Measurements from ENCODE around the gene KLHL3.

Gene KLHL3

GRCh38 chr5:137679910-137680309 is 56.0 kb downstream of the KLHL3 start:
- ChIA-PET POLR2A (interaction anchor here (1.1 kb wide), 1 partner anchor 73 kb away, joined by 4 read pairs; no protein-coding TSS in a partner anchor), CTCF (interaction anchor here (1.1 kb wide), 1 partner anchor 19 kb away, joined by 4 read pairs; no protein-coding TSS in a partner anchor)
- DNase-seq (ENCODE audit: extremely low spot score), result no peak
- TF ChIP-seq BHLHE40 (IDR thresholded peaks at IDR 0.05; ENCODE audit: borderline replicate concordance) (no peak), SP1 (IDR thresholded peaks at IDR 0.05) (no peak), TARDBP (IDR thresholded peaks at IDR 0.05) (no peak), HDGF (IDR thresholded peaks at IDR 0.05; ENCODE audit: borderline replicate concordance) (no peak), ZNF384 (IDR thresholded peaks at IDR 0.05) (no peak), NFRKB (IDR thresholded peaks at IDR 0.05) (no peak), FOXM1 (IDR thresholded peaks at IDR 0.05; ENCODE audit: borderline replicate concordance) (no peak), SUZ12 (IDR thresholded peaks at IDR 0.05) (no peak), FOXA1 (IDR thresholded peaks at IDR 0.05) (no peak), CTBP1 (IDR thresholded peaks at IDR 0.05; ENCODE audit: borderline replicate concordance) (no peak), L3MBTL2 (conservative IDR thresholded peaks at IDR 0.05) (no peak), FOXK2 (IDR thresholded peaks at IDR 0.05) (no peak)

- no peak for DNase-seq (ENCODE audit: extremely low spot score)
- TF ChIP-seq ELF4 (IDR thresholded peaks at IDR 0.05) (no peak), CTBP1 (IDR thresholded peaks at IDR 0.05; ENCODE audit: borderline replicate concordance) (no peak), TARDBP (IDR thresholded peaks at IDR 0.05) (no peak), NFRKB (IDR thresholded peaks at IDR 0.05) (no peak), BHLHE40 (IDR thresholded peaks at IDR 0.05; ENCODE audit: borderline replicate concordance) (no peak), SP1 (IDR thresholded peaks at IDR 0.05) (no peak), PKNOX1 (IDR thresholded peaks at IDR 0.05) (no peak), HDGF (IDR thresholded peaks at IDR 0.05; ENCODE audit: borderline replicate concordance) (no peak), FOXK2 (IDR thresholded peaks at IDR 0.05) (no peak), ZNF384 (IDR thresholded peaks at IDR 0.05) (no peak), LEF1 (IDR thresholded peaks at IDR 0.05; ENCODE audit: borderline replicate concordance) (no peak), SUZ12 (IDR thresholded peaks at IDR 0.05) (no peak), FOXA1 (IDR thresholded peaks at IDR 0.05) (no peak), L3MBTL2 (conservative IDR thresholded peaks at IDR 0.05) (no peak)
- ChIA-PET POLR2A (interaction anchor here (1.1 kb wide), 1 partner anchor 74 kb away, joined by 4 read pairs; no protein-coding TSS in a partner anchor), CTCF (interaction anchor here (1.1 kb wide), 1 partner anchor 19 kb away, joined by 4 read pairs; no protein-coding TSS in a partner anchor)
Observed at GRCh38 chr5:137679195-137679594, 56.7 kb downstream of the KLHL3 start.

GRCh38 chr5:137672881-137673280 is 63.0 kb downstream of the KLHL3 start:
- CTCF ChIA-PET, result no interaction called here
- POLR2A ChIA-PET, result no interaction called here
- no peak for DNase-seq (ENCODE audit: extremely low spot score)
- TF ChIP-seq NFRKB (IDR thresholded peaks at IDR 0.05) (no peak), ZNF384 (IDR thresholded peaks at IDR 0.05) (no peak), FOXM1 (IDR thresholded peaks at IDR 0.05; ENCODE audit: borderline replicate concordance) (no peak), SP1 (IDR thresholded peaks at IDR 0.05) (no peak), TARDBP (IDR thresholded peaks at IDR 0.05) (no peak), CTBP1 (IDR thresholded peaks at IDR 0.05; ENCODE audit: borderline replicate concordance) (no peak)

GRCh38 chr5:137672001-137672400 is 63.9 kb downstream of the KLHL3 start:
- DNase-seq (ENCODE audit: extremely low spot score), result no peak
- ChIA-PET POLR2A (no interaction called here), CTCF (no interaction called here)
- no peak for TF ChIP-seq HDGF (IDR thresholded peaks at IDR 0.05; ENCODE audit: borderline replicate concordance)

- no peak for DNase-seq (ENCODE audit: extremely low spot score)
- CTCF ChIA-PET, result interaction anchor here (2.1 kb wide), 1 partner anchor 9 kb away, joined by 12 read pairs; no protein-coding TSS in a partner anchor
- no peak for TF ChIP-seq NFRKB (IDR thresholded peaks at IDR 0.05)
- no peak for TF ChIP-seq FOXM1 (IDR thresholded peaks at IDR 0.05; ENCODE audit: borderline replicate concordance)
- POLR2A ChIA-PET, result no interaction called here
Observed at GRCh38 chr5:137669811-137670210, 66.1 kb downstream of the KLHL3 start.

- TF ChIP-seq FOXM1 (IDR thresholded peaks at IDR 0.05; ENCODE audit: borderline replicate concordance), result no peak
- no peak for TF ChIP-seq SP1 (IDR thresholded peaks at IDR 0.05)
- TF ChIP-seq ELF4 (IDR thresholded peaks at IDR 0.05), result no peak
- TF ChIP-seq L3MBTL2 (conservative IDR thresholded peaks at IDR 0.05), result no peak
- no peak for TF ChIP-seq ARNT (IDR thresholded peaks at IDR 0.05)
- no peak for TF ChIP-seq FOXK2 (IDR thresholded peaks at IDR 0.05)
- TF ChIP-seq NFRKB (IDR thresholded peaks at IDR 0.05), result no peak
- TF ChIP-seq BHLHE40 (IDR thresholded peaks at IDR 0.05; ENCODE audit: borderline replicate concordance), result no peak
- TF ChIP-seq CTBP1 (IDR thresholded peaks at IDR 0.05; ENCODE audit: borderline replicate concordance), result no peak
- TF ChIP-seq SUZ12 (IDR thresholded peaks at IDR 0.05), result no peak
- TF ChIP-seq ZNF384 (IDR thresholded peaks at IDR 0.05), result no peak
- no peak for TF ChIP-seq LEF1 (IDR thresholded peaks at IDR 0.05; ENCODE audit: borderline replicate concordance)
- no peak for TF ChIP-seq FOXA1 (IDR thresholded peaks at IDR 0.05)
- no peak for TF ChIP-seq HDGF (IDR thresholded peaks at IDR 0.05; ENCODE audit: borderline replicate concordance)
- no peak for TF ChIP-seq TARDBP (IDR thresholded peaks at IDR 0.05)
Observed at GRCh38 chr5:137668637-137669036, 67.3 kb downstream of the KLHL3 start.

GRCh38 chr5:137667341-137667740 is 68.5 kb downstream of the KLHL3 start:
- no peak for DNase-seq (ENCODE audit: extremely low spot score)
- ChIA-PET CTCF (interaction anchor here (1.9 kb wide), 1 partner anchor 75 kb away, joined by 5 read pairs; no protein-coding TSS in a partner anchor), POLR2A (no interaction called here)
- no peak for TF ChIP-seq TARDBP (IDR thresholded peaks at IDR 0.05)
- no peak for TF ChIP-seq BHLHE40 (IDR thresholded peaks at IDR 0.05; ENCODE audit: borderline replicate concordance)
- TF ChIP-seq FOXM1 (IDR thresholded peaks at IDR 0.05; ENCODE audit: borderline replicate concordance), result no peak
- TF ChIP-seq ELF4 (IDR thresholded peaks at IDR 0.05), result no peak
- TF ChIP-seq FOXA1 (IDR thresholded peaks at IDR 0.05), result no peak
- no peak for TF ChIP-seq ZNF384 (IDR thresholded peaks at IDR 0.05)
- TF ChIP-seq FOXK2 (IDR thresholded peaks at IDR 0.05), result no peak
- no peak for TF ChIP-seq ARNT (IDR thresholded peaks at IDR 0.05)
- no peak for TF ChIP-seq HDGF (IDR thresholded peaks at IDR 0.05; ENCODE audit: borderline replicate concordance)
- TF ChIP-seq SP1 (IDR thresholded peaks at IDR 0.05), result no peak
- TF ChIP-seq SUZ12 (IDR thresholded peaks at IDR 0.05), result no peak

More at GRCh38 chr5:137668637-137669036, 67.3 kb downstream of the KLHL3 start:
- POLR2A ChIA-PET, result no interaction called here
- DNase-seq (ENCODE audit: extremely low spot score), result no peak
- CTCF ChIA-PET, result interaction anchor here (2.1 kb wide), 1 partner anchor 8 kb away, joined by 12 read pairs; no protein-coding TSS in a partner anchor
